GM18867 (cell line): Measurements from ENCODE around the gene ABCA4.
A peak's percentile ranks its signal among the peaks of the same experiment; 100 is the strongest.

Source experiments
- ATAC-seq: cut with Tn5 transposase; IDR thresholded peaks from one replicate; pipeline ENCODE4 v1.9.1; 2021; ENCODE audit warnings: mild to moderate bottlenecking, moderate library complexity; ENCODE audit not compliant: unreplicated experiment

ABCA4 gene

DNA sequence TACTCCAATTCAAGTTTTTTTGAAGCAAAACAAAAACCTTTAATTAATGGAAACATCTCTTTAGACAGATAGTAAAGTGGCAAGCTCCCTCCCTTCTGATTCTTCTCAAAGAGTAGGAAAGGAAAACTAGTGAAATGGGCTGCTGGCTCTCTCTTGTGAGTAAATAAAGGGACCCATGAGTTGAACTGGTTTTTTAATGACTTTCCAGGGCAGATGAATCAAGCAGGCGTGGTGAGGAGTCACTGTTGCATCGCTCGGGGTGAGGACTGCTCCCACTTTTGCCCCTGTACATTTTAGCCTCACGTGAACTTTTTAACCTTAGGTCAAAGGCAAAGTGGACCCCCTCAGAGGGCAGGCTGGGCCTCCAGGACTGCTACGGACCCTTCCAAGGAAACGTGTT, 64.8 kb downstream of the ABCA4 start:
- ATAC-seq = no peak

DNA sequence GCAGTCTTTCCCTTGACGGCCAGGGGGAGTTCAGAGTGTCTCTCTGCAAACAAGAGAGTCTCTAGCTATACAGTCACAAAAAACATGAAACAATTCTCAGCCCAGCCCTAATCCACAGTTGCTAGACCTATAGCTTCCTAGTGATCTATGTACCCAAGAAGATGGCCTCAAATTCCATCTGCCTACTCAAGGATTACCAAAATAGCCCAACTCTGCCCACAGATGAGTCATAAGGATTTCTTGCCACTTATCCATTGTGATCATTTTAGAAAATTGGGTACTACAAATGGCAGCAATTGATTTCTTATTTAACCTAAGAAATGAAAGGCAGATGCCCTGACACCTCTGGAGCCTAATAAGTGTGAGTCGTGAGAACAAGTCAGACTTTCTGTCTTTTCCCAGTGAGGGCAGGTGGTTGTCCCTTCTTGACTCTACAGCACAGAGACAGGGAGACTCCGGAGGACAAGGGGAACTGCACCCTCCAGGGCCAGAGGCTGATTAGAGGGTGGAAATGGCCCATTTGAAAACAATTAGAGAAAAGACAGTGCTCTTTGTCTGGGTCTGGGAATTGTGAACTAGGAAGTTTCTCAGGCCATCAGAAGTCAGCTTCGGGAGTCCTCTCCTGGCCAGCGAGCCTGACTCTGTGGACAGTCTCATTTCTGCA, 65.4 kb downstream of the ABCA4 start:
- ATAC-seq = no peak

DNA sequence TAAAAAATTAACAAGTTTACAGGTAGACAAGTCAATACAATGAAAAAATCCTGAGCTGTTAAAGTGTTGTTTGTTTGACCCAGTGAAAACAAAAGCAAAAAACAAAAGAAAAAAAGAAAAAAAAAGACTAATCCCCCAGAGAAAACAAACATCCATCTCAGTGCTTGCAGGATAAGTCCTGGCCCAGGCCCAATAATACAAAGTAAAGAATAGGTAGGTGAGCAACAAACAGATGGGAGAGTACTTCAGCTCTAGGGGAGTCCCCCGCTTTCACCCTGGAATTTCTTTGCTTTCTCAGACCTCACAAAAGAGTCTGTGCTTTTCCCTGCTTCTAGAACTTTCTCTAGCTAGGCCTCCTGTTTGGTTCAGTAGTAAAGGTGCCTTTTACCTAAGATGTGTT, 70.3 kb downstream of the ABCA4 start:
- ATAC-seq = no peak

DNA sequence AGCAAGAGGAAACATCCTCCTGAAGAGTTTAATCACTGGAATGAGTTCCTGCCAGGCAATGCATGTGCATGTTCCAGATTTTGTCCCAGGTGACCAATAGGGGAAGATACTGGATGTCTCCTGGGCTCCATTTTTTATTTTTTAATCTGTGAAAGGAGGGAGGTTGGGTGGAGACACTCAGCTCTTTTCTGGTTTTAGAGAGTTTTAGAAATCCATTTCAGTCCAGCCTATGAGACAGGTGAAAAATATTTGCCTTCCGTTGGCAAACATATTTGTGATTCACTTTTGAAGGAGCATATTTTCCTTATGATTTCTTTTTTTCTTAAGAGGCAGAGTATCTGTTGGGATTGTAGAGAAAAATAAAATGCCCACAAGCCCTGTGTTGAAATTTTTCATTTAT, 70.7 kb downstream of the ABCA4 start:
- ATAC-seq = no peak

DNA sequence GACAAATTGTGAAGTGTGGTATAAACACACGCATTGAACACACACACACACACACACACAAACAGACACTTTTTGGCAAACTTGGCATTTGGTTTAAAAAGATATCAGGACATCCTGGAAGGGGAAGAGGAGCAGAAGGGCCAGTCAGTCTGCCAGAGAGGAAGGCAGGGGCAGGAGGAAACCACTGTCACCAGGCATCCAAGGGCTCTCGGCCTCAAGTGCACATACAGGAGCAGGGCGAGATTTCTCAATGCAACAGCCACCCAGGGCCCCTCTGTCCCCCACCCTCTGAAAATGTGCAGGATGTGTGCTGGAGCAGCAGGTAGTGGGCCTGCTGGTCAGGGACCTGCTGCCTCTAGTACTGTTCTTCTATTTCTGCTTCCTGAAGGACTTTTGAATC, 71.2 kb downstream of the ABCA4 start:
- no peak for ATAC-seq

DNA sequence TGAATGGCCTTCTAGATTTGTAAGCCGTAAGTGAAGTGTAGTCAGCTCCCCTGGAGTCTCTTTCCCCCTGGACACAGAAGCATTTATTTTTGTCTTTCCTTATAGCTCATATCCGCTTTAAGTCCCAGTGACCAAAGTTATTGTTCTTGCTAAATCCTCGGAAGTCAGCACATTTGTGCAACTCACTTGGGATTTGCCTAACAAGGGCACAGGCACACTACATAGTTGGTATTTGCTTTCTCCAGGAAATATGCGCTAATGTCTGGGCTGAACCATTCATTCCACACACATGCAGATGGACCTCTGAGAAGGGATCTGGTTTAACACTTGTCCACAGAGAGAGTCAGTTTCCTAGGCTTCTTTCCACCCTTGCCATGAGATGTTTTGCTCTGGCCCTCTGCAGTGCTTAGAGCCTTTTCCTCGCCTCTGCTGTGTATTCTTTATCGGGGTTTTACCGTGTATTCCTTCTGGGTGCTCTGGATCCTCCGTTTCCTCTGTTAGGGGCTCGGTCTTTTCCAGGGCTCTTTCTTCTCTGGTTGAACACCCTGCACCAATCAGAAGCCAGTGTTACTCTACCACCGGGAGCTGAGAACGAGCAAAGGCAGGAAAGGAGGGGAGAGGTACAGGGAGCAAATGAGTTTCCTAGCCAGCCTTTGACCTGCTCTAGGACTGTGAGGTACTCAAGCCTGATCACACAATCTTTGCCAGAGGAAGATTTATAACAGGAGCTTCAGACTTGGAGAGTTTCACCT, 72.4 kb downstream of the ABCA4 start:
- no peak for ATAC-seq

DNA sequence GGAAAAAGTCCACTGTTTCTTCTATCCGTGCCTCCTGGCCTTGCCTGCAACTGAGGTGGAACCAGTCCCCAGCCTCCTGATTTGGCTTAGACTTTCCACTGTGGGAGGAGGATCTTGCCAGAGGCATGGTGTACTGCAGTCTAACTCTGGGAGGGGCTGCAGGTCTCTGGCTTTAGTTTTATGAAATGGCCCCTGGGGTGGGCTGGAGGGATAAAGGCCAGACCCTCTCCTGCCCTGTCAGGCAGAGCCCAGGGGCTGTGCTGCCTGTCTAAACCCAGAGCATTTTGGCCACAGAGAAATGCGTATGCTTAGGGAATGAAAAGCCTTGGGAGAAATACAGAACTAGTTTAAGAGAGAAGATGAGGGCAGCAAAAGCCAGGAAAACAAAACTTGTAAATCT, 73.0 kb downstream of the ABCA4 start:
- ATAC-seq = no peak

DNA sequence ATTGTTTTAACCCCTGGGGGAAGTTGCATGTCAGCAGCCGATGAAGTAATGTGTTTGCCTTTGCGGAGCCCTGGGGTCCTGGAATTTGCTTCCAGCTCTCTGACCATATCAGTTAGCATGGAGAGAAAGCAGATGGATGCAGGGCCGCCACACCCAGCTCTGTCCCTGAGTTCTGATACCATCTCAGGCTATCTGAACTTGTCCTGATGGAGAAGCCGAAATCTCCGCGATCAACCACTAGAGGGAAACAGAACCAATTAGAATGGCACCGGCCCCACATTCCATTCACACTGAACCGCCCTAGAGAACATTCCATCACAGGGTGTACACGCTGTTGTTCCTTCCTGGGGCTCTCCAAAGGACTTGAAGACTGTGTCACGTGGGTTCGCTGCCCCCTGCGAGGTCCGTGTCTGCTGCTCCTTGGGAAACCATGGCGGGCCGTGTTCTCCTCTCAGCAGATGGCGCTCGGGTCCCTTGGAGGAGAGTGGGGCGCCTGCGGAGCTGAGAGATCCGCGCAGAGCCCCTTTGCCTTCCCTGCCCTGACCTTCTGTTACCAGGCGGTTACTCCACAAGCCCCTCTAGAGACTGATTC, 75.4 kb downstream of the ABCA4 start:
- peak; percentile 59 for ATAC-seq

DNA sequence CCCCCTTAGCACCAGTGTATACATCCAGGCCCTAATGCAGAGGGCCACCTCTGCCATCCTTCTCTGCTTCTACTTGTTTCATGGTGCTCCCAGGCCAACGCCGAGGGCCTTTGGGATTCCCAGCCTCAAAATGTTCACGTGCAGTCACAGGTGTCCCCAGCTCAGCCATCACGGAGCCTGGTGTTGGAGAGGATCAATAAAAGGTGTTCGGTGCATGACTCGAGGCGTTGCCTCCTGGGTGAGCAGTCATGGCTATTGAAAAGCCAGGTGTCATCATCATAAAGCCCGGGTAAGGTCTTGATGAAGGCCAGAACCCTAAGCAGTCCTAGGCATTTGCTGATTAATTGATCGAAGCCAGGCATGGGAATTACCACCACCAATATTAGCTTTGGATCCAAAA, 76.1 kb downstream of the ABCA4 start:
- no peak for ATAC-seq

DNA sequence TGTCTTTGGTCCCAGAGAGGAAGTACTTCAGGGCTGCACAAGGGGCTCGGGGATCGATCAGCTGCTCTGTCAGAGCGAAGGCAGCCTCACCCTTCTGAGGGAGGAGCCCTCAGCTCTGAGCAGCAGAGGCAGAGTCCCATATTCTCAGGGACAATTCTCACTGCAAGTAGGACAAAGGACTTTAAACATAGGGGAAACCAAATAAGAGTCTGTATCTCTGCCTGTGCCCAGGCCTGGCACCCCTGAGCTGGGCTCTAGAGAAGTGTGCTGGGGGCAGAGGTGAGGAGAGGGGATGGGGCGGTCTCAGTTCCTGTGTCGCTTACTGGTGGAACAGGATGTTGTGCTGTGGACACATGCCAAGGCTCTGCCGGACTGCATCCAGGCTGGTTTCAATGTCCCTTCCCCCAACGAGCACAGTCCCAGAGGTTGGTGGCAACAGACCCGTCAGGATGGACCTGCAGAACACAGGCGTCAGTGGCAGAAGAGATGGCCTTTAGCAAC, 76.6 kb downstream of the ABCA4 start:
- ATAC-seq = no peak

DNA sequence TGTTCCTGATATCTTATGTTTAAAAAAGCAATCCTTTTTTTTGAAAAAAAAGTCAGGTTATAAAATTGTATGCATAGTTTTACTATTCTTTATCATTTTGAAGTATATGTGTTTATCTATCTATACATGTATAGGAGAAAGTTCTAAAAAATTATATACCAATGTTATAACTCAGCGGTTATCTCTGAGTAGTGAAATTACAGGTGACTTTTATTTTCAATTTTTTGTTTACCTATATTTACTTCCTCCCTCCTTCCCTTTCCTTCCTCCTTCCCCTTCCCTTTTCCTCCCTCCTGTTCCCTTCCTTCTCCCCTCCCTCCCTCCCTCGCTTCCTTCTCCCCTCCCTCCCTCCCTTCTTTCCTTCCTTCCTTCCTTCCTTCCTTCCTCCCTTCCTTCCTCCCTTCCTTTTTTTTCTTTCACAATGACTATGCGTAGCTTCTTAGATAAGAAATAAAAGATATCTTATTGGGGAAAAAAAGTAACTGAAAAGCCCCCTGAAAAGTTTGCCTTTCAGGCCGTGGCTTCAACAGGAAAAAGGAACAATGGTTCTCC, 77.1 kb downstream of the ABCA4 start:
- no peak for ATAC-seq

DNA sequence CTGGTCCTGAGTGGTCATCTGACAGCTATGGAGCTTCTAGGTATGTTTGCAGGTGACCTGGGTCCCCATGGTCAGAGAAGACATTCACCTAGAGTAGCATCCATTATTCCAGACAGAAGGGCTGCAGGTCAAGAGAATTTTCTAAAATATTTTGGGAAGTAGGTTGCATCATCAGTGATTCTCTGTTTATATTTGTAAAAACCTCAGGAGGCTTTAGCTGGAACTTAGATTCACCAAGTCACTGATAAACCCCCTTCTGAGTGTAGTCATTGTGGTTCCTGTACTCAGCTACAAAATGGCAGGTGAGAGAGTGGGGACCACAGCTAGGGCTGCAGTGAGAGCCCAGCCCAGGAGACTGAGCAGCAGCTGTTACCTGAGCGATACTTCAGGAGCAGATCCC, 78.6 kb downstream of the ABCA4 start:
- no peak for ATAC-seq

DNA sequence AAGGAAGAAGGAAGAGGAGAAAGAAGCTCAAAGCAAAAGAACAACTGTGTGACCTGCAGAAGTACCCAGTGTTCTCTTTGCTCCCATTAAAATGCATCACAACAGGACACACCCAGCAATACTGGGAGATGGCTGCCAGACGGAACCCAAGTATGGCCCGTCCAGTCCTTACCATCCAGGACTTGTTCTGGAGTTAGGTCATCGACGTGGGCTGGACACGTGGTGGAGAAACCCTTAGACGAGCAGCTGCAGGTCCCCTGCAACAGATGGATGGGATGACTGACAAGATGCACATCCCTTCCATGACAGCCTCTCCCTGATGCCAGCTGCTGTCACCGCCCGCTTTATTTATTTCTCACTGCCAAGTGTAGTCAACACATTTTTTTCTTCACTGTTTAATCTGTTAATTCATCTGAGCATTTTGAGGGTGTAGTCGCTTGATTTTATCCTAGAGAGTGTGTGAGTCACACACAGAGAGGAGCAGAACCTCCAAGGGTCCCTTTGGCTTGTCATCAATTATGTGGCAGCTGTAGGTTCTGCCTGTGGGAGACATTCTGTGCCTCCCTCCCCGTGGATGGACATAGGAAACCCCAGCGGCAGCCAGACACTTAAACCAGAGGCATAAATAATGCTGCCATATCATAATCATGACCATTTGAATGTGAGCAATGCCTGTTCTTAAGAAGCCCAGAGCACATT, 80.9 kb downstream of the ABCA4 start:
- ATAC-seq = no peak

DNA sequence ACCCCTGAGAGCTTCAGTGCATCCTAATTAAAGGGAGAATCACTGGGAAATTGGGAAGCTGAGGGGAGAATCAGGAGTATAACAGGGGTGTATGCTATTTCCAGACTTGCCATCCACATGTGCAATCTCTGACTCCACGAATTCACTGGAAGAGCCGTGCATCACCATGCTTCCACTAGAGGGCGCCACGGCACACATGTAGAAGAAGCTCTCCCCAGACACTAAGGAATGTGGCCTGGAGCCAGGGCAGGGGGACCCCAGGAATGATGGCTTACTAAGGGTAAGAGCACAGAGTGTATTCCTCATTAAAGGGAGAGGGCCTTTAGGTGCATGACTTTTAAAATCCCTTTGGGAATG, 81.5 kb downstream of the ABCA4 start:
- ATAC-seq = no peak

DNA sequence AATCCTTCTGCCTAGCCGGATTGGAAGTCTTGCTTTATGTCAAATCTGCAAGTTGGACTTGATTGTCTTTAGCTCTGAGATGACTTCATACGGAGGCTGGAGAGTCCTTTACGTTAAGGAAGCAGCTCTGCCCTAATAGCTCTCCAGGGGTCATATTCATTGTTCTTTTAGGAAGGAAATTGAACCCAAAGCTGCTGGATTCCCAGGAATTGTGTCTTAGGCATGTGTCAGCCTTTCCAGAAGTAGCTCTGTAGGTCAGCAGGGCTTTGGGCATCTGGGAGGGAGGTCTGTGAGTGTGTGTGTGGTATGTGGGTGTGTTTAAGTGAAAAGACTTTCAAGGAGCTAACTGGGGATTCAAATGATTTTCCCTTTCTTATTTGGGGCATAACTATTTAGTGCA, 82.4 kb downstream of the ABCA4 start:
- ATAC-seq = no peak

DNA sequence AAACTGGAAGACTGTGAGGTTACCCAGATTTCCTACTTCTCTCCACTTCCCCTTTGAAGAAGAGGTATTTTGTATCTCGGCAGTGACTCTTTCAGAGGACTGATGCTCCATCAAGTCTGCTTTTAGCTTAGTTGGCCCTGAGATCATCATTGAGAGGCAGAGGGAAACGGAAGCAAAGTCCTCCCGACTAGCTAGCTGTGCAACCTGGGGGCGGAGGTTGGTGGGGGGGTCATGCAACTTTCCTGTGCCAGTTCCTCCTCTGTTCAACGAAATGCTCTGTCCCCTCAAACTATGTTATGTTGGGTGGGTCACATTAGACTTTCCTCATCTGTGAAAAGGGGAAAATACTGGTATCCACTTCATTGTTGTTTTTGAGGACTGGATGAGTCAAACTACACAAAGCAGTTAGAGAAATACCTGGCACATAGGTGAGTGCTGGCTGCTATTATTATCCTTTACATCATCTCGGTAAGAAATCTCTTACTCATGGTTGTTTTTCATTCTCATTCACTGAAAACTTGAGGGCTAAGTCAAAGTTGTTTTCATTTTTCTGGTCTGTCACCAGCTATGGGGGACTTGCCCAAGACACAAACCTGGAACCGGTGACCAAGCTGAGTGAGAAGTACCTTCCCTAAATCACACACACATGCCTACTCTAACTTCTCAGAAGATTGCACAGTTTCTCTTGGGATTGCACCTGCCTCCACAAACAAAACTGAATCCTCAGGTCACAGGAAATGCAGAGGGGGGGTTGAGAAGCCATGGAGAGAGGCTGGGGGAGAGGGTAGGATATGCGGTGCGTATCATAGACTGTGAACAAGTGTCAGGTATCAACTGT, 83.3 kb downstream of the ABCA4 start:
- peak; percentile 29 for ATAC-seq

DNA sequence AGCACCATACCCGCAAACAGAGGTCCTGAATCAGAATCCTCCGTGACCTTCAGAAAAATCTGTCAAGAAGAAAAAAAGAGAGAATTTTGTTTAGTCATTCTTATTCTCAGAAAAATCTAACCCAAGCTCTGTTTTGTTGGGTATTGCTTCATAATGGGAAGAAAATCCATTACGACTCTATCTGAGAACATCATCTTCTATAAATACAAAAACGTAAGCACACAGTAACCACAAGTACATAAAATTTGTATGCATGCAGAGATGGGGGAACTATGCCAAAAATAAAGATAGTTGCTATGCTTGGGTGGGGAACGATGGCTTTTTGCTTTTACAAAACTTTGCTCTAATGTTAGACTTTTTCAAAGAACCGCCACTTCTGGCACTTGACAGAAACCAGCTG, 84.2 kb downstream of the ABCA4 start:
- ATAC-seq = no peak

DNA sequence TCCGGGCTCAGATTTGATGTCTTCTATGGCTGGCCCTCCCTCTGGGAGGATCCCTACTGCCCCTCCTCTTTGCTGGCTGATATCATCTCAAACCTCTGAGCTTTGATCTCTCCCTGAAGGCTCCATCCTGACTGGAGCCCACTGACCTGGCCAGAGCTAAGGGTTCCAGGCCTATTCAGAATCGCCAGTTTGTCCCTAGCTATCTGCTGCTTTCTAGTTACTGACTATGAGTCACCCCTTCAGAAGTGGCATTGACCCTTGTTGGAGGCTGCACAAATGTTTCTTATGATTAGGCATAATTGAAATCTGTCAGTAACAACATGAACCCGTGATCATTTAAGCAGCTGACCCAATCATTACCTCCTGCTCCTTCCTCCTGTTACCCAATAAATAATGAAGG, 87.1 kb downstream of the ABCA4 start:
- no peak for ATAC-seq

DNA sequence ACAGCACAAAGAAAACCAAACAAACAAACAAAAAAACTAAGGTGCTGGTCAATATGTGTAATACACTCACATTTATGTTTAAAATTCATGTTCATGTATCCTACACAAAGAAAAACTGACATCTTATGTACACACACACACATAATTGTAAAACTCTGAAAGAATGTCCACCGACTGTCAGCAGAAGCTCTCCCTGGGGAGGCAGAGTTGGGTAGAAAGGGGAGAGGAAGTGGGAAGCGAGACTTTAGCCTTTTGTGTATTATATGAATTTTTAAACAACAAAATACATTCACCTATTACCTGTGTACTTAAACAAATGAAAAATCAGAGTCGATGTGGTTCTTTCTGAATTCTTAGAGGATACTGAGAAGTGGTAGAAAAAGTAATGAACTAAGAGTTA, 88.3 kb downstream of the ABCA4 start:
- ATAC-seq = no peak

DNA sequence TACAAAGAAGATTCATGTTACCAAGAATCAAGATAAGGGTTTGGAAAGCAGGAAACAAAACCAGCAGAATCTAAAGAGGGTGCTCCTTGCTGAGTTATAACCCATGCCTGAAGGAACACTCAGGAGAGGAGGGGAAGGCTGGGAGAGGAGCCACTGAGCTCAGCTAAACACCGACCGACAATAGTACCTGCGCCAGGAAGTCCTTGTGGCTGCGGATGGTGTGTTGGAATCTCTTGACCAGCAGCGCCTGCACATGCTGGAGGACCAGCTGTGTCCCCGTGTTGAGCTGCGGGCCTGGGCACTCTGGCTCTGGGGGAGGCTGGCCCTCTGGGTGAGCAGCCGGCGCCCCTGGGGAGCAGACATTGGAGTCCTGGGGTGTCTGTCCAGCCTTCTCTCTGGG, 89.4 kb downstream of the ABCA4 start:
- ATAC-seq = no peak

DNA sequence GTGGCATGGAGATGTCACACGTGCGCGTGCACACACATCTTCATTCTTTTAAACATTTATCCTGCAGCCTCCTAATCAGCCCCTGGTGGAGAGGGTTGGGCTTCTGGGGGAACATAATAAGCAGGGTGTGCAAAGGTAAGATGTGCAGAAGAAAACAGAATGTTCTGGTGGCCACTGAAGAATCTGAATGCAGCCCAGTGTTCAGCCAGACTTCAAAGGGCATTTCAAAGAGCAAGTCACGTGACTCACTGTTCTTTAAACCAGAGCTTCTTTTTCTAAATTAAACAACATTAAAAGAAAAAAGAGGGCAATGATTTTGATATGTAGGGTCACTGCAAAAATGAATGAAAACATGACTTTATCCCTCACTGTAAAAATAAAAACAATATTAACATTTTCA, 89.8 kb downstream of the ABCA4 start:
- ATAC-seq = no peak
